WTC11 (cell line): ENCODE results near the gene VAT1. TPM values are rescaled to one million over a fixed set of nuclear protein-coding genes. Genes with fewer than 3 reads are reported as not detected.

Source experiments
- ATAC-seq: fragments of 200-7000 bp; cut with Tn5 transposase; 2 replicates; pipeline ENCODE4 v1.10.0; 2021; ENCODE audit warnings: mild to moderate bottlenecking, moderate library complexity
- CTCF ChIA-PET: fragments of 300-600 bp; sonication (Branson Sonifier 250); formaldehyde crosslinking; loops from one replicate; lab custom pipeline; 2021; ENCODE audit warnings: antibody characterized with exemption; lab: Charles Lee
- POLR2A ChIA-PET: fragments of 350-600 bp; sonication (Branson Sonifier 250); formaldehyde crosslinking; loops from one replicate; lab custom pipeline; 2021; ENCODE audit warnings: antibody characterized with exemption; lab: Charles Lee
- DNase-seq: peaks from one replicate; pipeline ENCODE4 v3.0.0; 2021; ENCODE audit warnings: low spot score
- H3K27ac Mint-ChIP-seq: 2 replicates; pipeline ENCODE4 v1.8.0; 2021; ENCODE audit warnings: mixed read lengths
- H3K27me3 Mint-ChIP-seq: 2 replicates; pipeline ENCODE4 v1.8.0; 2021; ENCODE audit warnings: low read depth, mild to moderate bottlenecking, moderate library complexity, mixed read lengths
- H3K36me3 Mint-ChIP-seq: 2 replicates; pipeline ENCODE4 v1.8.0; 2021; ENCODE audit warnings: mixed read lengths
- H3K4me1 Mint-ChIP-seq: 2 replicates; pipeline ENCODE4 v1.8.0; 2022; ENCODE audit warnings: mixed read lengths
- H3K4me3 Mint-ChIP-seq: 2 replicates; pipeline ENCODE4 v1.8.0; 2021; ENCODE audit warnings: mild to moderate bottlenecking, moderate library complexity, mixed read lengths
- H3K9me3 Mint-ChIP-seq: 2 replicates; pipeline ENCODE4 v1.8.0; 2021; ENCODE audit warnings: mixed read lengths
- ATF2 ChIP-seq: sonication (generic); formaldehyde crosslinking; IDR thresholded peaks from 2 replicates; pipeline ENCODE4 v1.8.1; 2022; ENCODE audit warnings: low read depth, missing genetic modification reagents, borderline replicate concordance
- CDX4 ChIP-seq: fragments of 250-450 bp; sonication (Bioruptor Pico); IDR thresholded peaks from 2 replicates; pipeline ENCODE4 v1.9.0; 2021; ENCODE audit warnings: moderate library complexity, mild to moderate bottlenecking, inconsistent platforms, borderline replicate concordance
- CREM ChIP-seq: sonication (generic); formaldehyde crosslinking; IDR thresholded peaks from 2 replicates; pipeline ENCODE4 v1.8.1; 2022; ENCODE audit warnings: mild to moderate bottlenecking, missing genetic modification reagents, moderate library complexity
- ELF4 ChIP-seq: sonication (generic); formaldehyde crosslinking; IDR thresholded peaks from 2 replicates; pipeline ENCODE4 v1.8.1; 2022; ENCODE audit warnings: low read depth, mild to moderate bottlenecking, moderate library complexity, missing genetic modification reagents
- GRHL2 ChIP-seq: fragments of 250-450 bp; sonication (Bioruptor Pico); IDR thresholded peaks from 2 replicates; pipeline ENCODE4 v1.8.0; 2022; ENCODE audit warnings: mild to moderate bottlenecking, moderate library complexity; ENCODE audit not compliant: insufficient replicate concordance, severe bottlenecking
- HMGXB4 ChIP-seq: sonication (generic); formaldehyde crosslinking; IDR thresholded peaks from 2 replicates; pipeline ENCODE4 v1.8.1; 2023; ENCODE audit warnings: mild to moderate bottlenecking, moderate library complexity, missing genetic modification reagents
- IRF2 ChIP-seq: sonication (generic); formaldehyde crosslinking; IDR thresholded peaks from 2 replicates; pipeline ENCODE4 v1.8.0; 2022; ENCODE audit warnings: low read depth, missing genetic modification reagents, borderline replicate concordance
- KAT7 ChIP-seq: sonication (generic); formaldehyde crosslinking; IDR thresholded peaks from 2 replicates; pipeline ENCODE4 v1.8.1; 2023; ENCODE audit warnings: missing genetic modification reagents, mild to moderate bottlenecking, borderline replicate concordance
- MYBL2 ChIP-seq: sonication (generic); formaldehyde crosslinking; IDR thresholded peaks from 2 replicates; pipeline ENCODE4 v1.8.1; 2023; ENCODE audit warnings: mild to moderate bottlenecking, moderate library complexity, missing genetic modification reagents
- NFE2L1 ChIP-seq: sonication (generic); formaldehyde crosslinking; IDR thresholded peaks from 2 replicates; pipeline ENCODE4 v1.8.1; 2023; ENCODE audit warnings: missing genetic modification reagents
- NR2C2 ChIP-seq: sonication (generic); formaldehyde crosslinking; IDR thresholded peaks from 2 replicates; pipeline ENCODE4 v1.8.0; 2022; ENCODE audit warnings: mild to moderate bottlenecking, missing genetic modification reagents
- NR3C1 ChIP-seq: sonication (generic); formaldehyde crosslinking; conservative IDR thresholded peaks from 2 replicates; pipeline ENCODE4 v1.8.1; 2023; ENCODE audit warnings: low read depth, mild to moderate bottlenecking, missing genetic modification reagents
- TCF7 ChIP-seq: sonication (generic); formaldehyde crosslinking; IDR thresholded peaks from 2 replicates; pipeline ENCODE4 v1.8.0; 2022; ENCODE audit warnings: mild to moderate bottlenecking, low read depth, missing genetic modification reagents, moderate library complexity
- TEAD4 ChIP-seq: sonication (generic); formaldehyde crosslinking; IDR thresholded peaks from 2 replicates; pipeline ENCODE4 v1.8.0; 2022; ENCODE audit warnings: mild to moderate bottlenecking, missing genetic modification reagents
- TP53 ChIP-seq: sonication (generic); formaldehyde crosslinking; IDR thresholded peaks from 2 replicates; pipeline ENCODE4 v1.8.1; 2023; ENCODE audit warnings: mild to moderate bottlenecking, missing genetic modification reagents
- USF1 ChIP-seq: sonication (generic); formaldehyde crosslinking; IDR thresholded peaks from 2 replicates; pipeline ENCODE4 v1.8.0; 2022; ENCODE audit warnings: mild to moderate bottlenecking, missing genetic modification reagents
- total RNA-seq: library from RNA; stranded (reverse); gene quantifications from 3 replicates; pipeline ENCODE4 v1.2.3, GENCODE V29; 2021
- TF ChIP-seq, protein P1 (sequence below): sonication (generic); formaldehyde crosslinking; IDR thresholded peaks from 2 replicates; pipeline ENCODE4 v1.8.0; 2023; ENCODE audit warnings: missing genetic modification reagents
- TF ChIP-seq, protein P2 (sequence below): fragments of 200-600 bp; IDR thresholded peaks from 2 replicates; pipeline ENCODE4 v1.8.0; 2022; ENCODE audit warnings: antibody characterized with exemption
- TF ChIP-seq, protein P3 (sequence below): sonication (generic); formaldehyde crosslinking; IDR thresholded peaks from 2 replicates; pipeline ENCODE4 v1.8.1; 2023; ENCODE audit warnings: mild to moderate bottlenecking, missing genetic modification reagents
- TF ChIP-seq, protein P4 (sequence below): sonication (generic); formaldehyde crosslinking; IDR thresholded peaks from 2 replicates; pipeline ENCODE4 v1.8.1; 2023; ENCODE audit warnings: mild to moderate bottlenecking, missing genetic modification reagents, moderate library complexity
- TF ChIP-seq, protein P5 (sequence below): fragments of 250-450 bp; sonication (Bioruptor Pico); conservative IDR thresholded peaks from 2 replicates; pipeline ENCODE4 v1.9.0; 2021; ENCODE audit warnings: mild to moderate bottlenecking

VAT1 gene
- total RNA-seq, 1 experiment from 2014 or later, result 298 TPM

GRCh38 chr17:42971589-42971988 lies 50.6 kb downstream of the VAT1 start:
- TF ChIP-seq, protein P1, sequence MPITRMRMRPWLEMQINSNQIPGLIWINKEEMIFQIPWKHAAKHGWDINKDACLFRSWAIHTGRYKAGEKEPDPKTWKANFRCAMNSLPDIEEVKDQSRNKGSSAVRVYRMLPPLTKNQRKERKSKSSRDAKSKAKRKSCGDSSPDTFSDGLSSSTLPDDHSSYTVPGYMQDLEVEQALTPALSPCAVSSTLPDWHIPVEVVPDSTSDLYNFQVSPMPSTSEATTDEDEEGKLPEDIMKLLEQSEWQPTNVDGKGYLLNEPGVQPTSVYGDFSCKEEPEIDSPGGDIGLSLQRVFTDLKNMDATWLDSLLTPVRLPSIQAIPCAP (CRISPR knock-in tag), result no peak
- no peak for TF ChIP-seq IRF2 (CRISPR knock-in tag)
- TF ChIP-seq, protein P2, sequence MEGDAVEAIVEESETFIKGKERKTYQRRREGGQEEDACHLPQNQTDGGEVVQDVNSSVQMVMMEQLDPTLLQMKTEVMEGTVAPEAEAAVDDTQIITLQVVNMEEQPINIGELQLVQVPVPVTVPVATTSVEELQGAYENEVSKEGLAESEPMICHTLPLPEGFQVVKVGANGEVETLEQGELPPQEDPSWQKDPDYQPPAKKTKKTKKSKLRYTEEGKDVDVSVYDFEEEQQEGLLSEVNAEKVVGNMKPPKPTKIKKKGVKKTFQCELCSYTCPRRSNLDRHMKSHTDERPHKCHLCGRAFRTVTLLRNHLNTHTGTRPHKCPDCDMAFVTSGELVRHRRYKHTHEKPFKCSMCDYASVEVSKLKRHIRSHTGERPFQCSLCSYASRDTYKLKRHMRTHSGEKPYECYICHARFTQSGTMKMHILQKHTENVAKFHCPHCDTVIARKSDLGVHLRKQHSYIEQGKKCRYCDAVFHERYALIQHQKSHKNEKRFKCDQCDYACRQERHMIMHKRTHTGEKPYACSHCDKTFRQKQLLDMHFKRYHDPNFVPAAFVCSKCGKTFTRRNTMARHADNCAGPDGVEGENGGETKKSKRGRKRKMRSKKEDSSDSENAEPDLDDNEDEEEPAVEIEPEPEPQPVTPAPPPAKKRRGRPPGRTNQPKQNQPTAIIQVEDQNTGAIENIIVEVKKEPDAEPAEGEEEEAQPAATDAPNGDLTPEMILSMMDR, result no peak
- TF ChIP-seq CDX4, result no peak
- H3K27ac Mint-ChIP-seq, result no peak overlapping the region
- DNase-seq, result no peak
- no peak for ATAC-seq
- ChIA-PET CTCF (interaction anchor here (1.0 kb wide), 1 partner anchor 26 kb away, joined by 3 read pairs; the partner anchor contains the start of gene RPL27), POLR2A (no interaction called here)
- 0 out of 2 replicates have a peak, but pooled peaks cover 3% of the 10 kb centered on the region for H3K36me3 Mint-ChIP-seq
- H3K4me3 Mint-ChIP-seq, result no peak overlapping the region
- H3K9me3 Mint-ChIP-seq, result no peaks in the 10 kb centered on the region
- H3K27me3 Mint-ChIP-seq, result no peaks in the 10 kb centered on the region
- no peaks in the 10 kb centered on the region for H3K4me1 Mint-ChIP-seq

DNA sequence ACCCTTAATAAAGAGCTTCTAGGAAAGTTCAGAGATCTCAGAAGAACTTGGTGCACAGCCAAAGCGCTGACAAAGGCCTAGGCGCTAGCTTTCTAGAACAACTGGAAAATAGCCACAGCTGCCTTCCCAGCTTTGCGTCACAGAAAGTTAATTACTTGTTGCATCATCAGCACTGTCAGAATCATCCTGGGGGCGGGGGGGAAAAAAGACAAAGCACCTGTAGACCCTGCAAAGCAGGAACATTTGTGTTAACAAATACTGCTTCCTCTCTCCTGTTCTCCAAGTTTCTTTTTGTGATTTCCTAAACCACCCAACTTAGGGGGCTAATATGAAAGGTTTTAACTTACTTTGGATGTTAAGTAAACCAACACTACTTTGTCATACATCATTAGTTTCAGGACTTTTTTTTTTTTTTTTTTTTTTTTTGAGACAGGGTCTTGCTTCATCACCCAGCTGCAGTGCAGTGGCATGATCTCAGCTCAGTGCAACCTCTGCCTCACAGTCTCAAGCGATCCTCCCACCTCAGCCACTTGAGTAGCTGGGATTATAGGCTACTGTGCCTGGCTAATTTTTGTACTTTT lies 53.1 kb downstream of the VAT1 start:
- ChIA-PET CTCF (interaction anchor here (0.7 to 1.0 kb wide), 2 partner anchors 9 to 29 kb away, joined by 3 read pairs; partner anchors contain the start of gene RPL27), POLR2A (interaction anchor here (0.7 to 0.9 kb wide), 2 partner anchors 52 to 112 kb away, joined by 9 read pairs; no protein-coding TSS in a partner anchor)
- H3K36me3 Mint-ChIP-seq, result 0 out of 2 replicates have a peak, but pooled peaks cover 3% of the 10 kb centered on the region
- H3K27me3 Mint-ChIP-seq, result no peaks in the 10 kb centered on the region
- no peak for DNase-seq
- H3K27ac Mint-ChIP-seq, result 0 out of 2 replicates have a peak overlapping the region, but pooled peaks have one; percentile 63
- no peak for TF ChIP-seq TP53 (CRISPR knock-in tag)
- no peak for TF ChIP-seq GRHL2 (CRISPR knock-in tag)
- TF ChIP-seq HMGXB4, result no peak
- TF ChIP-seq ELF4 (CRISPR knock-in tag), result no peak
- TF ChIP-seq, protein P3, sequence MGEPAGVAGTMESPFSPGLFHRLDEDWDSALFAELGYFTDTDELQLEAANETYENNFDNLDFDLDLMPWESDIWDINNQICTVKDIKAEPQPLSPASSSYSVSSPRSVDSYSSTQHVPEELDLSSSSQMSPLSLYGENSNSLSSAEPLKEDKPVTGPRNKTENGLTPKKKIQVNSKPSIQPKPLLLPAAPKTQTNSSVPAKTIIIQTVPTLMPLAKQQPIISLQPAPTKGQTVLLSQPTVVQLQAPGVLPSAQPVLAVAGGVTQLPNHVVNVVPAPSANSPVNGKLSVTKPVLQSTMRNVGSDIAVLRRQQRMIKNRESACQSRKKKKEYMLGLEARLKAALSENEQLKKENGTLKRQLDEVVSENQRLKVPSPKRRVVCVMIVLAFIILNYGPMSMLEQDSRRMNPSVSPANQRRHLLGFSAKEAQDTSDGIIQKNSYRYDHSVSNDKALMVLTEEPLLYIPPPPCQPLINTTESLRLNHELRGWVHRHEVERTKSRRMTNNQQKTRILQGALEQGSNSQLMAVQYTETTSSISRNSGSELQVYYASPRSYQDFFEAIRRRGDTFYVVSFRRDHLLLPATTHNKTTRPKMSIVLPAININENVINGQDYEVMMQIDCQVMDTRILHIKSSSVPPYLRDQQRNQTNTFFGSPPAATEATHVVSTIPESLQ (CRISPR knock-in tag), result no peak
- TF ChIP-seq, protein P4, sequence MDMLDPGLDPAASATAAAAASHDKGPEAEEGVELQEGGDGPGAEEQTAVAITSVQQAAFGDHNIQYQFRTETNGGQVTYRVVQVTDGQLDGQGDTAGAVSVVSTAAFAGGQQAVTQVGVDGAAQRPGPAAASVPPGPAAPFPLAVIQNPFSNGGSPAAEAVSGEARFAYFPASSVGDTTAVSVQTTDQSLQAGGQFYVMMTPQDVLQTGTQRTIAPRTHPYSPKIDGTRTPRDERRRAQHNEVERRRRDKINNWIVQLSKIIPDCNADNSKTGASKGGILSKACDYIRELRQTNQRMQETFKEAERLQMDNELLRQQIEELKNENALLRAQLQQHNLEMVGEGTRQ (CRISPR knock-in tag), result no peak
- TF ChIP-seq CREM (CRISPR knock-in tag), result no peak
- TF ChIP-seq TEAD4 (CRISPR knock-in tag), result no peak
- TF ChIP-seq, protein P5, sequence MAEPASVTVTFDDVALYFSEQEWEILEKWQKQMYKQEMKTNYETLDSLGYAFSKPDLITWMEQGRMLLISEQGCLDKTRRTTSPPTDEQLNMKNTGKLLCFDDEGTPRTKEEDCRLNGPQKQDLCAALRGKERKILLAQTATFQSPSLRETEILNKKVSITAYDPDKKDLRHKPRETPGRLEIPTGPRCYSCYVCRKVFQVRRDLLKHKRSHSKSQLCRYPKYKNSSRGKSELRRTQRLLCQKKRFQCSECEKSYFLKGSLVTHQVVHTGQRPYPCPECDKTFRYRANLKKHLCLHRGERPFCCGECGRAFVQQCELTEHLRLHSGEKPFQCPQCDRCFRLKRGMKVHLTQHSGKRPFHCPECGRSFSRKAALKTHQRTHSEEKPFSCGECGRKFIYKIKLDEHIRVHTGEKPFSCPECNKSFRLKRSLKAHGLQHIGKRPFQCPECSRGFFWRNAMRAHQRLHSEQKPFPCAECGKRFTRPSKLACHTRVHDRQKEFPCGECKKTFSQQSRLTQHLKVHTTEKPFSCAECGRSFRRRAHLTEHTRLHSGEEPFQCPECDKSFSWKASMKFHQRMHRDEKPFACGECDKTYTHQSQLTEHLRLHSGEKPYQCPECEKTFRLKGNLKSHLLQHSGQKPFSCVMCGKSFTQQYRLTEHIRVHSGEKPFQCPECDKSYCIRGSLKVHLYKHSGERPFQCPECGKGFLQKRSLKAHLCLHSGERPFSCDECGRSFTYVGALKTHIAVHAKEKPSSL (CRISPR knock-in tag), result no peak
- no peak for TF ChIP-seq NFE2L1
- no peak for TF ChIP-seq KAT7 (CRISPR knock-in tag)
- TF ChIP-seq USF1 (CRISPR knock-in tag), result no peak
- TF ChIP-seq NR3C1 (CRISPR knock-in tag), result no peak
- TF ChIP-seq NR2C2 (CRISPR knock-in tag), result no peak
- TF ChIP-seq MYBL2, result no peak
- TF ChIP-seq TCF7 (CRISPR knock-in tag), result no peak
- no peak for TF ChIP-seq ATF2 (CRISPR knock-in tag)
- H3K4me3 Mint-ChIP-seq, result no peak overlapping the region
- no peak for ATAC-seq
- H3K9me3 Mint-ChIP-seq, result no peaks in the 10 kb centered on the region
- no peaks in the 10 kb centered on the region; the same call in 1 of the 2 replicates for H3K4me1 Mint-ChIP-seq
